Ovary (tissue), 3 donors: ENCODE results near the gene ANKZF1.

Experiments
- CTCF ChIP-seq, 3 donors: fragments of 450-650 bp in 2 of 3; fragments of 200-600 bp in 1 of 3; IDR thresholded peaks; one replicate each; pipeline versions ENCODE4 v1.5.1 to v1.8.0; 2016 to 2022; ENCODE audit warnings: antibody characterized with exemption in 3 of 3, mild to moderate bottlenecking in 1 of 3
- EP300 ChIP-seq: sonication (generic); formaldehyde crosslinking; IDR thresholded peaks from one replicate; pipeline ENCODE4 v1.6.1; 2017; ENCODE audit warnings: antibody characterized with exemption
- POLR2A ChIP-seq: fragments of 450-650 bp; IDR thresholded peaks from one replicate; pipeline ENCODE4 v1.6.1; 2017; ENCODE audit warnings: antibody characterized with exemption, mild to moderate bottlenecking, moderate library complexity
- donor health status: DM: no; HTN: no; CAD: no.

GRCh38 chr2:219221957-219222518 is 7.6 kb upstream of the ANKZF1 start:
- TF ChIP-seq CTCF (IDR thresholded peaks at IDR 0.05) (no peak), POLR2A (no peak), EP300 (no peak)
